ENCODE results near the gene EPHA10.

The EPHA10 gene

GRCh38 chr1:37676281-37677142 lies 88.4 kb downstream of the EPHA10 start:
- ChIA-PET CTCF (interaction anchor here (0.9 to 14.9 kb wide), 9 partner anchors 10 to 201 kb away, joined by 3 to 359 read pairs (median 4); partner anchors contain the start of genes GNL2 and ZC3H12A), POLR2A (no interaction called here)
- TF ChIP-seq, protein P1, sequence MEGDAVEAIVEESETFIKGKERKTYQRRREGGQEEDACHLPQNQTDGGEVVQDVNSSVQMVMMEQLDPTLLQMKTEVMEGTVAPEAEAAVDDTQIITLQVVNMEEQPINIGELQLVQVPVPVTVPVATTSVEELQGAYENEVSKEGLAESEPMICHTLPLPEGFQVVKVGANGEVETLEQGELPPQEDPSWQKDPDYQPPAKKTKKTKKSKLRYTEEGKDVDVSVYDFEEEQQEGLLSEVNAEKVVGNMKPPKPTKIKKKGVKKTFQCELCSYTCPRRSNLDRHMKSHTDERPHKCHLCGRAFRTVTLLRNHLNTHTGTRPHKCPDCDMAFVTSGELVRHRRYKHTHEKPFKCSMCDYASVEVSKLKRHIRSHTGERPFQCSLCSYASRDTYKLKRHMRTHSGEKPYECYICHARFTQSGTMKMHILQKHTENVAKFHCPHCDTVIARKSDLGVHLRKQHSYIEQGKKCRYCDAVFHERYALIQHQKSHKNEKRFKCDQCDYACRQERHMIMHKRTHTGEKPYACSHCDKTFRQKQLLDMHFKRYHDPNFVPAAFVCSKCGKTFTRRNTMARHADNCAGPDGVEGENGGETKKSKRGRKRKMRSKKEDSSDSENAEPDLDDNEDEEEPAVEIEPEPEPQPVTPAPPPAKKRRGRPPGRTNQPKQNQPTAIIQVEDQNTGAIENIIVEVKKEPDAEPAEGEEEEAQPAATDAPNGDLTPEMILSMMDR (IDR thresholded peaks at IDR 0.05; ENCODE audit: control extremely low read depth, extremely low read depth, low read depth, missing control alignments), result no peak
- peak; percentile 67 for DNase-seq (ENCODE audit: extremely low spot score)

- no peak for DNase-seq (ENCODE audit: extremely low spot score)
- CTCF ChIA-PET, result interaction anchor here (1.0 to 14.9 kb wide), 4 partner anchors 8 to 187 kb away, joined by 5 to 359 read pairs (median 6); partner anchors contain the start of gene GNL2
- POLR2A ChIA-PET, result no interaction called here
- TF ChIP-seq, protein P1 (IDR thresholded peaks at IDR 0.05; ENCODE audit: control extremely low read depth, extremely low read depth, low read depth, missing control alignments), result no peak
These were observed 91.0 kb downstream of the EPHA10 start for GRCh38 chr1:37673920-37674319.

DNA sequence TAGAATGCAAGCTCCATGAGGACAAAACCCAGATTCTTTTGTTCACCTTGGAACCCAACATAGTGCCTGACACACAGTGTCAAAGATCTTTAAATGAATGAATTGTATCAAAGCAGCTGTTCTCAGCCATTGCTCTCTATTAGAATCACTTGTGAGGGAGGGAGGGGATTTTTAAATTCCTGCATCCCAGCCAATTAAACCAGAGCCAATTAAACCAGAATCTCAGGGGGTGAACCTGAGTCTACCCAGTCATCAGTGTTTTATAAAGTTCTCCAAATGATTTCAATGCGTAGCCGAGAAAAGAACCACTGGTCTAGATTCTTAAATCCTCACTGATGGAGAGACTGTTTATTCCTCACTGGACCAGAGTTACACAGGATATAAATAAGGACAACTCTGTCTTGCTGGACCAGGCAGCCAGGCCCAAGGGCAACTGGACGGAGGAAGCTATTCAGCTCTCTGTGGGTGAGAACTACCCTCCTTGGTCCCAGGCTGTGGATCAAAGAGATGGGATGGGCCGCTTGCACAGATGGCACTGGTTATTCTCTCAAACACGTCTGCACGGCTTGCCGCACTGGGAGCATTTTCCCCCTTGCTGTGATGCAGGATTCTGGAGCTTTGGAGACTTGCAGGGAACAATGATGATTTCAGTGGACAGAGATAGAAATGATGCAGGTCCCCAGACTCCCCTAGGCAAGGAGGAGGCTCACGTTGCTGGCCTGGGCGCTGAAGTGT lies 92.6 kb downstream of the EPHA10 start:
- TF ChIP-seq, protein P1 (IDR thresholded peaks at IDR 0.05; ENCODE audit: control extremely low read depth, extremely low read depth, low read depth, missing control alignments), result no peak
- ChIA-PET POLR2A (interaction anchor here (0.6 kb wide), 1 partner anchor 165 kb away, joined by 3 read pairs; no protein-coding TSS in a partner anchor), CTCF (interaction anchor here (0.6 to 1.8 kb wide), 3 partner anchors 9 to 69 kb away, joined by 4 to 9 read pairs (median 4); no protein-coding TSS in a partner anchor)
- DNase-seq (ENCODE audit: extremely low spot score), result no peak

- ChIA-PET POLR2A (no interaction called here), CTCF (interaction anchor here (1.8 kb wide), 1 partner anchor 11 kb away, joined by 9 read pairs; no protein-coding TSS in a partner anchor)
- no peak for DNase-seq (ENCODE audit: extremely low spot score)
- TF ChIP-seq, protein P1 (IDR thresholded peaks at IDR 0.05; ENCODE audit: control extremely low read depth, extremely low read depth, low read depth, missing control alignments), result no peak
These were observed 93.7 kb downstream of the EPHA10 start for GRCh38 chr1:37671261-37671660.

DNA sequence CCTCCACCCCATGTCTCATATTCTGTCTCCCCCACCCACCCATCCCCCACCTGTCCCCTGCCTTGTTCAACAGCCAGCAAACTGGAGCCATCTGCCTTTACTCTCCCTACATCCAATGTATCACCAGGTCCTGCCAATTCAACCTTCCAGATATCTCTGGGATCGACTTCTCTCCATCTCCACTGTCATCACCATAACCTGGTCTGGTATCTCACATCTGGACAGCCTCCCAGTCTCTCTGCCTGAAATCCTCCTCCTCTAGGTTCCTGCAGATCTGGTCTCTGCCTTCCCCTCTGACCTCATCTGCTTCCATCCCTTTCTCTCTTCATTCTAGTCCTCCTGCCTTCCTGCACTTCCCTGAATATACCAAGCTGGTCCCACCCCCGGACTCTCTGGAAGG lies 94.8 kb downstream of the EPHA10 start:
- TF ChIP-seq, protein P1 (IDR thresholded peaks at IDR 0.05; ENCODE audit: control extremely low read depth, extremely low read depth, low read depth, missing control alignments), result no peak
- POLR2A ChIA-PET, result no interaction called here
- no peak for DNase-seq (ENCODE audit: extremely low spot score)
- CTCF ChIA-PET, result no interaction called here

DNA sequence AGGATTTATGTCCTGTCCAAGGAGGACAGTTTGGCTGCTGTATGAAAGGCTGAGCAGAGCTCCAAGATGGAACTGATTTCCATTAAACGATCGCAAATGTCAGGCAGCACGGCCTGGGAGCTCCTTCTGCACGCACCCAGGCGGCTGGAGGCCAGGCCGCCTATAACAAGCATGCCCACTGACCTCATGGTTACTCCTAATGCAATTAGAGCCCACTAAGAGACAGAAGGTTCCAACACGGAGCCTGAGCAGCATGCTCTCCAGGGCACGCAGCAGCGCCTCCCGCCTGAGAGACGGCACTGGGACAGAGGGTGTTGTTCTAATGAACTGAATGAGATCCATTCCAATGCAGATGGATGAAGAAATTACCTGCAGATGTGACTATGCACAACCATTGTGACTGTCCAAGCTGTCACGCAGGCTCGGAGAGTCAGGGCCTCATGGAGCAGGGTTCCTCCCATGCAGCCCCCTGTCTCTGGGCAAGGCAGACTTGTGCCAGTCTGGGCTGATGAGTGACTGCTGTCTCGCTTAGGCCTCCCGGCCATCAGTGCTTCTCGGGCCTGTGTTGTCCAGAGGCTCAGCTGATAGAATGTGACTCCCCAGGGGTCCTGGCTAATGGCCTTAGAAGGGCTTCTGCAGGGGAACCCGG lies 97.8 kb downstream of the EPHA10 start:
- CTCF ChIA-PET, result interaction anchor here (0.9 to 1.8 kb wide), 3 partner anchors 13 to 65 kb away, joined by 3 to 8 read pairs (median 5); no protein-coding TSS in a partner anchor
- POLR2A ChIA-PET, result no interaction called here
- DNase-seq (ENCODE audit: extremely low spot score), result no peak
- TF ChIP-seq, protein P1 (IDR thresholded peaks at IDR 0.05; ENCODE audit: control extremely low read depth, extremely low read depth, low read depth, missing control alignments), result no peak
